HCT116 (cell line): Measurements from ENCODE around the gene LSM2. TPM values are rescaled to one million over a fixed set of nuclear protein-coding genes. Genes with fewer than 3 reads are reported as not detected.

Experiments used
- ATAC-seq: fragments of 200-7000 bp; cut with Tn5 transposase; 2 replicates; pipeline ENCODE4 v1.9.1; 2020; ENCODE audit warnings: mild to moderate bottlenecking, moderate library complexity
- BruUV-seq: library from RNA; stranded (reverse); fragments of 400-500 nt; replicated peaks from 2 replicates; lab custom pipeline; 2021; lab: Mats Ljungman, UMichigan
- CTCF ChIA-PET: fragments of 300-600 bp; sonication (Branson Sonifier 250); formaldehyde crosslinking; loops from one replicate; lab custom pipeline; 2021; ENCODE audit warnings: antibody characterized with exemption; lab: Charles Lee
- POLR2A ChIA-PET: fragments of 300-600, 350-600 bp; sonication (Branson Sonifier 250); formaldehyde crosslinking; loops from one replicate; lab custom pipeline; 2021; ENCODE audit warnings: antibody characterized with exemption; lab: Charles Lee
- RAD21 ChIA-PET, 2 experiments: fragments of 300-600 bp; sonication (Branson Sonifier 250); formaldehyde crosslinking; loops; one replicate each; lab custom pipeline; 2023; ENCODE audit warnings: low total read pairs in 2 of 2; ENCODE audit not compliant: uncharacterized antibody in 2 of 2, unreplicated experiment in 2 of 2, low non-redundant PET in 1 of 2; lab: Charles Lee
- DNase-seq: peaks from one replicate; pipeline ENCODE4 v3.0.0-alpha.2; 2010; ENCODE audit warnings: low read depth, low spot score
- H2AFZ ChIP-seq: fragments of 200-600 bp; shearing (Covaris generic), sonication (generic); 2 replicates; pipeline ENCODE4 v1.6.1; 2017; ENCODE audit warnings: low read depth, mixed run types, mixed read lengths, antibody characterized with exemption, low read length; ENCODE audit not compliant: poor library complexity, severe bottlenecking
- H3K27ac ChIP-seq: 2 replicates; pipeline ENCODE4 v1.5.1; 2012; ENCODE audit warnings: low read depth, low read length
- H3K27me3 ChIP-seq: fragments of 200-600 bp; sonication (generic); 2 replicates; pipeline ENCODE4 v1.6.1; 2016; ENCODE audit warnings: mixed run types, low read length, mixed read lengths; ENCODE audit not compliant: insufficient read depth
- H3K36me3 ChIP-seq, 2 experiments: fragments of 200-500 bp in 1 of 2; fragments of 200-600 bp in 1 of 2; sonication (Bioruptor generic) in 1 of 2; sonication (generic) in 1 of 2; 2 replicates each; pipeline versions ENCODE4 v1.5.1 to v1.6.1; 2014 to 2016; ENCODE audit warnings: low read length in 2 of 2, inconsistent platforms in 1 of 2, mixed read lengths in 1 of 2, mixed run types in 1 of 2; ENCODE audit not compliant: insufficient read depth in 2 of 2, control insufficient read depth in 1 of 2
- H3K4me1 ChIP-seq, 2 experiments: fragments of 200-600 bp in 1 of 2; sonication (generic) in 1 of 2; 2 replicates each; pipeline versions ENCODE4 v1.5.1 to v1.6.1; 2012 to 2017; ENCODE audit warnings: low read length in 2 of 2, inconsistent platforms in 1 of 2, mild to moderate bottlenecking in 1 of 2, mixed read lengths in 1 of 2, mixed run types in 1 of 2, moderate library complexity in 1 of 2; ENCODE audit not compliant: insufficient read depth in 2 of 2, control insufficient read depth in 1 of 2
- H3K4me2 ChIP-seq: fragments of 200-600 bp; sonication (generic); 2 replicates; pipeline ENCODE4 v1.6.1; 2017; ENCODE audit warnings: mixed run types, low read length, mixed read lengths
- H3K4me3 ChIP-seq, 2 experiments: fragments of 200-600 bp in 1 of 2; sonication (generic) in 1 of 2; replicated peaks in 1 of 2; 2 replicates each; pipeline ENCODE4 v1.5.1; 2011 to 2016; ENCODE audit warnings: low read length in 2 of 2, control low read depth in 1 of 2, low read depth in 1 of 2, mild to moderate bottlenecking in 1 of 2, mixed read lengths in 1 of 2, mixed run types in 1 of 2
- H3K79me2 ChIP-seq: fragments of 200-600 bp; sonication (generic); 2 replicates; pipeline ENCODE4 v1.6.1; 2017; ENCODE audit warnings: mild to moderate bottlenecking, mixed run types, low read length, moderate library complexity, mixed read lengths; ENCODE audit not compliant: insufficient read depth
- H3K9ac ChIP-seq: fragments of 200-600 bp; sonication (generic); 2 replicates; pipeline ENCODE4 v1.6.1; 2016; ENCODE audit warnings: low read length, mixed read lengths
- H3K9me2 ChIP-seq: fragments of 200-600 bp; sonication (generic), shearing (Covaris generic); 2 replicates; pipeline ENCODE4 v1.6.1; 2017; ENCODE audit warnings: mixed run types, mild to moderate bottlenecking, moderate library complexity; ENCODE audit not compliant: insufficient read depth
- H3K9me3 ChIP-seq, 2 experiments: fragments of 200-500 bp in 1 of 2; fragments of 200-600 bp in 1 of 2; sonication (Bioruptor generic) in 1 of 2; sonication (generic) in 1 of 2; 2 replicates each; pipeline ENCODE4 v1.6.1; 2014 to 2017; ENCODE audit warnings: low read length in 2 of 2, mixed read lengths in 2 of 2, inconsistent platforms in 1 of 2, low read depth in 1 of 2, mild to moderate bottlenecking in 1 of 2, mixed run types in 1 of 2, moderate library complexity in 1 of 2; ENCODE audit not compliant: control insufficient read depth in 1 of 2, insufficient read depth in 1 of 2
- H4K20me1 ChIP-seq: fragments of 200-600 bp; sonication (generic), shearing (Covaris generic); 2 replicates; pipeline ENCODE4 v1.6.1; 2017; ENCODE audit warnings: mixed run types, mild to moderate bottlenecking, moderate library complexity; ENCODE audit not compliant: insufficient read depth
- EGR1 ChIP-seq: IDR thresholded peaks from 2 replicates; pipeline ENCODE4 v1.6.1; 2012; ENCODE audit warnings: low read depth
- ELF1 ChIP-seq: IDR thresholded peaks from 2 replicates; pipeline ENCODE4 v1.6.1; 2012; ENCODE audit warnings: low read depth, borderline replicate concordance
- EZH2 ChIP-seq: fragments of 200-600 bp; sonication (generic); IDR thresholded peaks from 2 replicates; pipeline ENCODE4 v1.6.1; 2017; ENCODE audit warnings: antibody characterized with exemption, mixed run types
- EZH2phosphoT487 ChIP-seq: fragments of 200-600 bp; IDR thresholded peaks from 2 replicates; pipeline ENCODE4 v1.6.1; 2018; ENCODE audit warnings: antibody characterized with exemption, borderline replicate concordance
- FOSL1 ChIP-seq: IDR thresholded peaks from 2 replicates; pipeline ENCODE4 v1.6.1; 2012; ENCODE audit warnings: low read depth
- JUND ChIP-seq: IDR thresholded peaks from 2 replicates; pipeline ENCODE4 v1.6.1; 2012
- MAX ChIP-seq: IDR thresholded peaks from 2 replicates; pipeline ENCODE4 v1.6.1; 2012
- POLR2A ChIP-seq: IDR thresholded peaks from 2 replicates; pipeline ENCODE4 v1.7.0; 2011; ENCODE audit warnings: borderline replicate concordance; ENCODE audit not compliant: insufficient read depth, insufficient read length; ENCODE audit errors: extremely low read depth
- POLR2AphosphoS5 ChIP-seq: IDR thresholded peaks from 2 replicates; pipeline ENCODE4 v1.6.1; 2011; ENCODE audit warnings: mild to moderate bottlenecking, low read depth, low read length, moderate library complexity
- RAD21 ChIP-seq: IDR thresholded peaks from 2 replicates; pipeline ENCODE4 v1.6.1; 2012; ENCODE audit warnings: low read depth, mild to moderate bottlenecking
- REST ChIP-seq: IDR thresholded peaks from 2 replicates; pipeline ENCODE4 v1.6.1; 2012; ENCODE audit warnings: low read depth
- SIN3A ChIP-seq: IDR thresholded peaks from 2 replicates; pipeline ENCODE4 v1.6.1; 2012; ENCODE audit warnings: low read depth
- SP1 ChIP-seq: IDR thresholded peaks from 2 replicates; pipeline ENCODE4 v1.6.1; 2012; ENCODE audit warnings: low read depth
- SRF ChIP-seq: IDR thresholded peaks from 2 replicates; pipeline ENCODE4 v1.6.1; 2012; ENCODE audit warnings: low read depth
- YY1 ChIP-seq: IDR thresholded peaks from 2 replicates; pipeline ENCODE4 v1.6.1; 2011; ENCODE audit warnings: low read length, low read depth, moderate library complexity, mild to moderate bottlenecking; ENCODE audit not compliant: insufficient replicate concordance; ENCODE audit errors: extremely low read depth
- ZBTB33 ChIP-seq: IDR thresholded peaks from 2 replicates; pipeline ENCODE4 v1.6.1; 2011; ENCODE audit warnings: mild to moderate bottlenecking, low read length, moderate library complexity; ENCODE audit not compliant: insufficient replicate concordance; ENCODE audit errors: extremely low read depth
- ZFX ChIP-seq: fragments of 450-650 bp; IDR thresholded peaks from 2 replicates; pipeline ENCODE4 v1.6.1; 2017
- ZNF274 ChIP-seq: fragments of 200-500 bp; sonication (Bioruptor generic); IDR thresholded peaks from 2 replicates; pipeline ENCODE4 v1.6.1; 2014; ENCODE audit warnings: mild to moderate bottlenecking, low read depth, low read length, inconsistent platforms
- intact Hi-C: fragments of 100-400 bp; cut with micrococcal nuclease; formaldehyde crosslinking; loops from 2 replicates; pipeline ENCODE4 v1.10.0; 2022
- total RNA-seq: library from RNA; stranded (reverse); gene quantifications from one replicate; pipeline ENCODE4 v1.2.1, GENCODE V29; 2021; ENCODE audit not compliant: unreplicated experiment
- TF ChIP-seq, protein P1 (sequence below), 3 experiments: fragments of 200-600 bp in 1 of 3; sonication (generic) in 1 of 3; IDR thresholded peaks in 2 of 3; conservative IDR thresholded peaks in 1 of 3; 2 replicates each; pipeline ENCODE4 v1.5.1; 2012 to 2017; ENCODE audit warnings: low read depth in 2 of 3, low read length in 2 of 3, antibody characterized with exemption in 1 of 3, borderline replicate concordance in 1 of 3, control low read depth in 1 of 3, mild to moderate bottlenecking in 1 of 3, mixed read lengths in 1 of 3, mixed run types in 1 of 3, moderate library complexity in 1 of 3; ENCODE audit not compliant: insufficient read depth in 1 of 3
- TF ChIP-seq, protein P2 (sequence below): IDR thresholded peaks from 2 replicates; pipeline ENCODE4 v1.6.1; 2012

LSM2 gene
- total RNA-seq, 1 experiment from 2014 or later, result 89.7 TPM

DNA sequence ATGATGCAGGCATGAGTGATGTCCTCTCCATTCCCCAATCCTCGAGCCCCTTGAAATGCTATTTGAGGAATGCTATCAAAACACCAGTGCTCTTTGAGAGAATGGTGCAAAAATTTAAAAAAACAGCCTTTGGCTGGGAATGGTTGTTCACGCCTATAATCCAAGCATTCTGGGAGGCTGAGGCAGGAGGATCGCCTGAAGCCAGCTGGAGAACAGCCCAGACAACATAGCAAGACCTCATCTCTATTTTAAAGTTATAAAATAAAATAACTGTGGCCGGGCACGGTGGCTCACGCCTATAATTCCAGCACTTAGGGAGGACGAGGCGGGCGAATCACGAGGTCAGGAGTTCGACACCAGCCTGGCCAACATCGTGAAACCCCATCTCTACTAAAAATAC is 7.0 kb downstream of the LSM2 start:
- DNase-seq (no peak), ATAC-seq (no peak)
- RAD21 ChIA-PET, result no interaction called here
- peaks cover 6 to 12% of the 10 kb centered on the region in 2 experiments; a peak in 3 of 4 replicates for H3K36me3 ChIP-seq
- H3K4me2 ChIP-seq, result no peak overlapping the region
- H3K27ac ChIP-seq, result no peak overlapping the region
- no peak overlapping the region for H2AFZ ChIP-seq
- H3K4me1 ChIP-seq, result peaks cover 6 to 12% of the 10 kb centered on the region in 2 experiments
- CTCF ChIA-PET, result no interaction called here
- intact Hi-C loops, result no loop called here
- H3K9me2 ChIP-seq, result no peaks in the 10 kb centered on the region
- POLR2A ChIA-PET, result interaction anchor here (1.3 to 1.5 kb wide), 2 partner anchors 15 to 28 kb away, joined by 3 to 5 read pairs; partner anchors contain the start of gene HSPA1B
- no peak overlapping the region for H3K9ac ChIP-seq
- TF ChIP-seq YY1 (no peak), ZBTB33 (no peak), RAD21 (no peak), EZH2 (no peak), EGR1 (no peak), FOSL1 (no peak), ELF1 (no peak), SRF (no peak), ZFX (no peak), POLR2A (no peak), SP1 (no peak), MAX (no peak), JUND (no peak), POLR2AphosphoS5 (no peak), EZH2phosphoT487 (no peak), SIN3A (no peak), REST (no peak), ZNF274 (no peak)
- TF ChIP-seq, protein P1, sequence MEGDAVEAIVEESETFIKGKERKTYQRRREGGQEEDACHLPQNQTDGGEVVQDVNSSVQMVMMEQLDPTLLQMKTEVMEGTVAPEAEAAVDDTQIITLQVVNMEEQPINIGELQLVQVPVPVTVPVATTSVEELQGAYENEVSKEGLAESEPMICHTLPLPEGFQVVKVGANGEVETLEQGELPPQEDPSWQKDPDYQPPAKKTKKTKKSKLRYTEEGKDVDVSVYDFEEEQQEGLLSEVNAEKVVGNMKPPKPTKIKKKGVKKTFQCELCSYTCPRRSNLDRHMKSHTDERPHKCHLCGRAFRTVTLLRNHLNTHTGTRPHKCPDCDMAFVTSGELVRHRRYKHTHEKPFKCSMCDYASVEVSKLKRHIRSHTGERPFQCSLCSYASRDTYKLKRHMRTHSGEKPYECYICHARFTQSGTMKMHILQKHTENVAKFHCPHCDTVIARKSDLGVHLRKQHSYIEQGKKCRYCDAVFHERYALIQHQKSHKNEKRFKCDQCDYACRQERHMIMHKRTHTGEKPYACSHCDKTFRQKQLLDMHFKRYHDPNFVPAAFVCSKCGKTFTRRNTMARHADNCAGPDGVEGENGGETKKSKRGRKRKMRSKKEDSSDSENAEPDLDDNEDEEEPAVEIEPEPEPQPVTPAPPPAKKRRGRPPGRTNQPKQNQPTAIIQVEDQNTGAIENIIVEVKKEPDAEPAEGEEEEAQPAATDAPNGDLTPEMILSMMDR (IDR thresholded peaks at IDR 0.05 in 2 of 3, conservative IDR thresholded peaks at IDR 0.05 in 1 of 3; ENCODE audit: borderline replicate concordance in 1 of 3, insufficient read depth in 1 of 3, low read depth in 2 of 3, low read length in 2 of 3), result no peak
- TF ChIP-seq, protein P2, sequence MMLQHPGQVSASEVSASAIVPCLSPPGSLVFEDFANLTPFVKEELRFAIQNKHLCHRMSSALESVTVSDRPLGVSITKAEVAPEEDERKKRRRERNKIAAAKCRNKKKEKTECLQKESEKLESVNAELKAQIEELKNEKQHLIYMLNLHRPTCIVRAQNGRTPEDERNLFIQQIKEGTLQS, result no peak
- no peaks in the 10 kb centered on the region for H3K27me3 ChIP-seq
- peaks cover 29% of the 10 kb centered on the region for H3K79me2 ChIP-seq
- H3K4me3 ChIP-seq, result no peak overlapping the region
- H3K9me3 ChIP-seq, result no peaks in the 10 kb centered on the region
- no peaks in the 10 kb centered on the region for H4K20me1 ChIP-seq
- no TSS peak for BruUV-seq
